SK-N-SH treated with all-trans-retinoic acid at 6 μM for 48 hours (cell line): ENCODE measurements around the gene ADH7.

Experiments
- BACH2 ChIP-seq: fragments of 250-450 bp; sonication (Bioruptor Pico); IDR thresholded peaks from 2 replicates; pipeline ENCODE4 v1.9.0; 2021; ENCODE audit warnings: mild to moderate bottlenecking, borderline replicate concordance
- ESRRG ChIP-seq: fragments of 250-450 bp; sonication (Bioruptor Pico); IDR thresholded peaks from 2 replicates; pipeline ENCODE4 v1.6.1; 2021; ENCODE audit warnings: mild to moderate bottlenecking
- PPARA ChIP-seq: fragments of 250-450 bp; sonication (Bioruptor Pico); IDR thresholded peaks from 2 replicates; pipeline ENCODE4 v1.5.0; 2020; ENCODE audit warnings: mild to moderate bottlenecking, borderline replicate concordance
- RARB ChIP-seq: fragments of 250-450 bp; sonication (Bioruptor Pico); IDR thresholded peaks from 2 replicates; pipeline ENCODE4 v1.8.0; 2021; ENCODE audit warnings: mild to moderate bottlenecking, moderate library complexity
- SNAI2 ChIP-seq: fragments of 250-450 bp; sonication (Bioruptor Pico); IDR thresholded peaks from 2 replicates; pipeline ENCODE4 v1.5.0; 2020; ENCODE audit warnings: mild to moderate bottlenecking, moderate library complexity
- TOX ChIP-seq: fragments of 250-450 bp; sonication (Bioruptor Pico); IDR thresholded peaks from 2 replicates; pipeline ENCODE4 v1.8.0; 2021; ENCODE audit warnings: mild to moderate bottlenecking, moderate library complexity, borderline replicate concordance
- ZFP3 ChIP-seq: fragments of 250-450 bp; sonication (Bioruptor Pico); IDR thresholded peaks from 2 replicates; pipeline ENCODE4 v1.5.0; 2020; ENCODE audit warnings: mild to moderate bottlenecking, moderate library complexity
- ZFP30 ChIP-seq: fragments of 450-650 bp; formaldehyde crosslinking; IDR thresholded peaks from 2 replicates; pipeline ENCODE4 v1.5.0; 2022; ENCODE audit warnings: mild to moderate bottlenecking, moderate library complexity
- ZNF565 ChIP-seq: fragments of 450-650 bp; formaldehyde crosslinking; conservative IDR thresholded peaks from 2 replicates; pipeline ENCODE4 v1.5.0; 2020; ENCODE audit warnings: low read depth, mild to moderate bottlenecking, moderate library complexity
- ZNF70 ChIP-seq: fragments of 450-650 bp; formaldehyde crosslinking; IDR thresholded peaks from 2 replicates; pipeline ENCODE4 v1.5.0; 2020; ENCODE audit warnings: mild to moderate bottlenecking, moderate library complexity
- TF ChIP-seq, protein P1 (sequence below): fragments of 250-450 bp; sonication (Bioruptor Pico); IDR thresholded peaks from 2 replicates; pipeline ENCODE4 v1.5.1; 2021; ENCODE audit warnings: mild to moderate bottlenecking, moderate library complexity
- TF ChIP-seq, protein P2 (sequence below): fragments of 250-450 bp; sonication (Bioruptor Pico); IDR thresholded peaks from 2 replicates; pipeline ENCODE4 v1.8.0; 2020; ENCODE audit warnings: mild to moderate bottlenecking, moderate library complexity, borderline replicate concordance
- TF ChIP-seq, protein P3 (sequence below): fragments of 250-450 bp; sonication (Bioruptor Pico); IDR thresholded peaks from 2 replicates; pipeline ENCODE4 v1.8.0; 2021; ENCODE audit warnings: low read depth, mild to moderate bottlenecking, moderate library complexity, borderline replicate concordance
- TF ChIP-seq, protein P4 (sequence below): fragments of 250-450 bp; sonication (Bioruptor Pico); IDR thresholded peaks from 2 replicates; pipeline ENCODE4 v1.5.1; 2020; ENCODE audit warnings: low read depth, mild to moderate bottlenecking, moderate library complexity

DNA sequence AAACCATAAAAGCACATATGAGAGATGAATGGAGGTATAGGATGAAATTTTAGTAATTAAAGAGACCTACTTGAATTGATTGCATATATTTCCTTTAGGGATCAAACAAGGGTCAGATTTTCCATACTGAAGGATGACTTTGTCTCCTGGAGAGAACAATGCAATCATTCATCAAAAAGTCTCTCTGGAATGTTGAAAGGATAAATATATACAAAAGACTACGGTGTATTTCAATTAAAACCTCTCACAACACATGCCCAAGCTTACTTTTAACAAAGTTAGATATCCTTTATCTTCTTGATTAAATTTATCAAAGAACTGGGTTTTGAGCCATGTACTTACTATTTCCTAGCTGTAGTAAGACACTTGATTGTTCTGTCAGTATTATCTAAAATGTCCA is 36.8 kb upstream of the ADH7 start:
- TF ChIP-seq RARB (CRISPR knock-in tag) (no peak), PPARA (CRISPR knock-in tag) (no peak), ZNF70 (no peak), ESRRG (CRISPR knock-in tag) (no peak), TOX (no peak), ZNF565 (CRISPR knock-in tag) (no peak), BACH2 (no peak), ZFP3 (CRISPR knock-in tag) (no peak), ZFP30 (CRISPR knock-in tag) (no peak), SNAI2 (no peak)
- TF ChIP-seq, protein P1, sequence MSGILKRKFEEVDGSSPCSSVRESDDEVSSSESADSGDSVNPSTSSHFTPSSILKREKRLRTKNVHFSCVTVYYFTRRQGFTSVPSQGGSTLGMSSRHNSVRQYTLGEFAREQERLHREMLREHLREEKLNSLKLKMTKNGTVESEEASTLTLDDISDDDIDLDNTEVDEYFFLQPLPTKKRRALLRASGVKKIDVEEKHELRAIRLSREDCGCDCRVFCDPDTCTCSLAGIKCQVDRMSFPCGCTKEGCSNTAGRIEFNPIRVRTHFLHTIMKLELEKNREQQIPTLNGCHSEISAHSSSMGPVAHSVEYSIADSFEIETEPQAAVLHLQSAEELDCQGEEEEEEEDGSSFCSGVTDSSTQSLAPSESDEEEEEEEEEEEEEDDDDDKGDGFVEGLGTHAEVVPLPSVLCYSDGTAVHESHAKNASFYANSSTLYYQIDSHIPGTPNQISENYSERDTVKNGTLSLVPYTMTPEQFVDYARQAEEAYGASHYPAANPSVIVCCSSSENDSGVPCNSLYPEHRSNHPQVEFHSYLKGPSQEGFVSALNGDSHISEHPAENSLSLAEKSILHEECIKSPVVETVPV (CRISPR knock-in tag): no peak
- TF ChIP-seq, protein P2, sequence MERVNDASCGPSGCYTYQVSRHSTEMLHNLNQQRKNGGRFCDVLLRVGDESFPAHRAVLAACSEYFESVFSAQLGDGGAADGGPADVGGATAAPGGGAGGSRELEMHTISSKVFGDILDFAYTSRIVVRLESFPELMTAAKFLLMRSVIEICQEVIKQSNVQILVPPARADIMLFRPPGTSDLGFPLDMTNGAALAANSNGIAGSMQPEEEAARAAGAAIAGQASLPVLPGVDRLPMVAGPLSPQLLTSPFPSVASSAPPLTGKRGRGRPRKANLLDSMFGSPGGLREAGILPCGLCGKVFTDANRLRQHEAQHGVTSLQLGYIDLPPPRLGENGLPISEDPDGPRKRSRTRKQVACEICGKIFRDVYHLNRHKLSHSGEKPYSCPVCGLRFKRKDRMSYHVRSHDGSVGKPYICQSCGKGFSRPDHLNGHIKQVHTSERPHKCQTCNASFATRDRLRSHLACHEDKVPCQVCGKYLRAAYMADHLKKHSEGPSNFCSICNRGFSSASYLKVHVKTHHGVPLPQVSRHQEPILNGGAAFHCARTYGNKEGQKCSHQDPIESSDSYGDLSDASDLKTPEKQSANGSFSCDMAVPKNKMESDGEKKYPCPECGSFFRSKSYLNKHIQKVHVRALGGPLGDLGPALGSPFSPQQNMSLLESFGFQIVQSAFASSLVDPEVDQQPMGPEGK (CRISPR knock-in tag): no peak
- TF ChIP-seq, protein P3, sequence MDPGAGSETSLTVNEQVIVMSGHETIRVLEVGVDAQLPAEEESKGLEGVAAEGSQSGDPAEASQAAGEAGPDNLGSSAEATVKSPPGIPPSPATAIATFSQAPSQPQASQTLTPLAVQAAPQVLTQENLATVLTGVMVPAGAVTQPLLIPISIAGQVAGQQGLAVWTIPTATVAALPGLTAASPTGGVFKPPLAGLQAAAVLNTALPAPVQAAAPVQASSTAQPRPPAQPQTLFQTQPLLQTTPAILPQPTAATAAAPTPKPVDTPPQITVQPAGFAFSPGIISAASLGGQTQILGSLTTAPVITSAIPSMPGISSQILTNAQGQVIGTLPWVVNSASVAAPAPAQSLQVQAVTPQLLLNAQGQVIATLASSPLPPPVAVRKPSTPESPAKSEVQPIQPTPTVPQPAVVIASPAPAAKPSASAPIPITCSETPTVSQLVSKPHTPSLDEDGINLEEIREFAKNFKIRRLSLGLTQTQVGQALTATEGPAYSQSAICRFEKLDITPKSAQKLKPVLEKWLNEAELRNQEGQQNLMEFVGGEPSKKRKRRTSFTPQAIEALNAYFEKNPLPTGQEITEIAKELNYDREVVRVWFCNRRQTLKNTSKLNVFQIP: no peak
- TF ChIP-seq, protein P4, sequence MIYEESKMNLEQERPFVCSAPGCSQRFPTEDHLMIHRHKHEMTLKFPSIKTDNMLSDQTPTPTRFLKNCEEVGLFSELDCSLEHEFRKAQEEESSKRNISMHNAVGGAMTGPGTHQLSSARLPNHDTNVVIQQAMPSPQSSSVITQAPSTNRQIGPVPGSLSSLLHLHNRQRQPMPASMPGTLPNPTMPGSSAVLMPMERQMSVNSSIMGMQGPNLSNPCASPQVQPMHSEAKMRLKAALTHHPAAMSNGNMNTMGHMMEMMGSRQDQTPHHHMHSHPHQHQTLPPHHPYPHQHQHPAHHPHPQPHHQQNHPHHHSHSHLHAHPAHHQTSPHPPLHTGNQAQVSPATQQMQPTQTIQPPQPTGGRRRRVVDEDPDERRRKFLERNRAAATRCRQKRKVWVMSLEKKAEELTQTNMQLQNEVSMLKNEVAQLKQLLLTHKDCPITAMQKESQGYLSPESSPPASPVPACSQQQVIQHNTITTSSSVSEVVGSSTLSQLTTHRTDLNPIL (CRISPR knock-in tag): no peak
